GM21390 (cell line): ENCODE data around the gene PRR18.
"Not testable (repeated sequence)": the region's sequence is repeated elsewhere in the genome, so short reads cannot be mapped to it uniquely, and the experiment has no call there.

Experiments used
- ATAC-seq: cut with Tn5 transposase; IDR thresholded peaks from one replicate; pipeline ENCODE4 v1.9.1; 2021; ENCODE audit not compliant: unreplicated experiment

PRR18 gene

GRCh38 chr6:166308033-166308768, at the start of gene PRR18:
Gene PRR18, minus strand, starts transcription at chr6:166308392. Its CDS starts 250 bp downstream, at chr6:166308142.
- peak; percentile 47 for ATAC-seq

GRCh38 chr6:166355552-166355951, 47.4 kb upstream of the PRR18 start:
- ATAC-seq = no peak

- ATAC-seq = no peak
Measured at GRCh38 chr6:166354965-166355364, 46.8 kb upstream of the PRR18 start.

GRCh38 chr6:166354143-166354542, 46.0 kb upstream of the PRR18 start:
- ATAC-seq = no peak

- no peak for ATAC-seq
Measured at GRCh38 chr6:166353507-166353906, 45.3 kb upstream of the PRR18 start.

GRCh38 chr6:166352923-166353322, 44.7 kb upstream of the PRR18 start:
- no peak for ATAC-seq

GRCh38 chr6:166351715-166352285, 43.6 kb upstream of the PRR18 start:
- ATAC-seq = peak; percentile 99

- no peak for ATAC-seq
Measured at GRCh38 chr6:166348305-166348949, 40.2 kb upstream of the PRR18 start.

GRCh38 chr6:166346965-166347364, 38.8 kb upstream of the PRR18 start:
- ATAC-seq = no peak

GRCh38 chr6:166346449-166346848, 38.3 kb upstream of the PRR18 start:
- ATAC-seq = no peak

GRCh38 chr6:166345672-166346071, 37.5 kb upstream of the PRR18 start:
- not testable (repeated sequence) for ATAC-seq

GRCh38 chr6:166344921-166345320, 36.7 kb upstream of the PRR18 start:
- not testable (repeated sequence) for ATAC-seq

GRCh38 chr6:166344240-166344639, 36.0 kb upstream of the PRR18 start:
- no peak for ATAC-seq

- peak; percentile 32 for ATAC-seq
Measured at GRCh38 chr6:166343150-166343487, 34.9 kb upstream of the PRR18 start.

GRCh38 chr6:166342349-166343149, 34.4 kb upstream of the PRR18 start, which contains the start of gene SFT2D1:
Gene SFT2D1, minus strand, starts transcription at chr6:166342545. Its CDS starts 64 bp downstream, at chr6:166342481.
- peak; percentile 91 for ATAC-seq

- ATAC-seq = no peak
Measured at GRCh38 chr6:166341977-166342348, 33.8 kb upstream of the PRR18 start.

- no peak for ATAC-seq
Measured at GRCh38 chr6:166341464-166341863, 33.3 kb upstream of the PRR18 start.

GRCh38 chr6:166338854-166339253, 30.7 kb upstream of the PRR18 start:
- no peak for ATAC-seq

GRCh38 chr6:166336847-166337246, 28.7 kb upstream of the PRR18 start:
- ATAC-seq = no peak

- ATAC-seq = peak; percentile 38
Measured at GRCh38 chr6:166335378-166336302, 27.4 kb upstream of the PRR18 start.
